Vagina (tissue), 2 donors: ENCODE measurements around the gene SLC9C2. TPM values are rescaled to one million over a fixed set of nuclear protein-coding genes. Genes with fewer than 3 reads are reported as not detected.
"Not testable (repeated sequence)": the region's sequence is repeated elsewhere in the genome, so short reads cannot be mapped to it uniquely, and the experiment has no call there.

Experiments used
- DNase-seq, 2 donors: peaks; one replicate each; pipeline ENCODE4 v3.0.0-alpha.2; 2017; ENCODE audit errors: extremely low spot score in 2 of 2
- H3K27ac ChIP-seq: fragments of 200-600 bp; sonication (generic); one replicate; pipeline ENCODE4 v1.5.1; 2019
- H3K27me3 ChIP-seq: fragments of 200-600 bp; sonication (generic); one replicate; pipeline ENCODE4 v1.5.1; 2019
- H3K36me3 ChIP-seq, 2 donors: fragments of 200-600 bp; sonication (generic); one replicate each; pipeline ENCODE4 v1.5.1; 2017 to 2019
- H3K4me1 ChIP-seq: fragments of 200-600 bp; sonication (generic); one replicate; pipeline ENCODE4 v1.5.1; 2019
- H3K4me3 ChIP-seq, 2 donors: fragments of 200-600 bp; sonication (generic); 1 replicate in 1 of 2; 2 replicates in 1 of 2; pipeline ENCODE4 v1.5.1; 2016 to 2019
- H3K9me3 ChIP-seq: fragments of 200-600 bp; sonication (generic); one replicate; pipeline ENCODE4 v1.5.1; 2019
- CTCF ChIP-seq, 3 experiments: fragments of 450-650 bp in 2 of 3; fragments of 200-600 bp in 1 of 3; sonication (generic) in 1 of 3; IDR thresholded peaks; one replicate each; pipeline ENCODE4 v1.5.1; 2017 to 2019; ENCODE audit warnings: antibody characterized with exemption in 3 of 3, mild to moderate bottlenecking in 2 of 3, moderate library complexity in 2 of 3
- POLR2A ChIP-seq, 2 donors: fragments of 450-650 bp; IDR thresholded peaks; one replicate each; pipeline ENCODE4 v1.6.1; 2017; ENCODE audit warnings: antibody characterized with exemption in 2 of 2, mild to moderate bottlenecking in 2 of 2, moderate library complexity in 2 of 2
- POLR2AphosphoS5 ChIP-seq, 2 donors: sonication (generic); formaldehyde crosslinking; IDR thresholded peaks; one replicate each; pipeline ENCODE4 v1.9.0; 2017; ENCODE audit warnings: antibody characterized with exemption in 2 of 2, mild to moderate bottlenecking in 2 of 2, low read depth in 1 of 2; ENCODE audit not compliant: insufficient read depth in 1 of 2
- intact Hi-C: fragments of 100-400 bp; cut with DNase I; formaldehyde crosslinking; loops from one replicate; pipeline ENCODE4 v1.15.1; 2023
- total RNA-seq: library from RNA; depleted of rRNA; stranded (reverse); fragments of >200 nt; gene quantifications from one replicate; pipeline ENCODE4 v1.2.3, GENCODE V29; 2016

SLC9C2 gene
- total RNA-seq, 1 donor from 2014 or later = not detected

GRCh38 chr1:173470608-173471007 lies 132.3 kb downstream of the SLC9C2 start:
- Histone ChIP-seq H3K9me3 (no peaks in the 10 kb centered on the region), H3K27me3 (no peaks in the 10 kb centered on the region), H3K4me3 (no peak overlapping the region), H3K36me3 (peaks cover 0 to 8% of the 10 kb centered on the region in 2 donors), H3K27ac (no peak overlapping the region), H3K4me1 (peaks cover 27% of the 10 kb centered on the region)
- no peak for DNase-seq
- TF ChIP-seq CTCF (IDR thresholded peaks at IDR 0.05) (no peak), POLR2AphosphoS5 (IDR thresholded peaks at IDR 0.05; ENCODE audit: insufficient read depth in 1 of 2, low read depth in 1 of 2) (no peak), POLR2A (IDR thresholded peaks at IDR 0.05) (no peak)
- intact Hi-C loops = no loop called here

- H3K36me3 ChIP-seq = peaks cover 0 to 8% of the 10 kb centered on the region in 2 donors
- H3K27ac ChIP-seq = no peak overlapping the region
- no peaks in the 10 kb centered on the region for H3K9me3 ChIP-seq
- no peaks in the 10 kb centered on the region for H3K27me3 ChIP-seq
- intact Hi-C loops = no loop called here
- no peak for TF ChIP-seq CTCF (IDR thresholded peaks at IDR 0.05)
- TF ChIP-seq POLR2AphosphoS5 (IDR thresholded peaks at IDR 0.05; ENCODE audit: insufficient read depth in 1 of 2, low read depth in 1 of 2) = no peak
- TF ChIP-seq POLR2A (IDR thresholded peaks at IDR 0.05) = no peak
- DNase-seq = no peak
- peaks cover 18% of the 10 kb centered on the region for H3K4me1 ChIP-seq
- H3K4me3 ChIP-seq = no peak overlapping the region
Measured at GRCh38 chr1:173469656-173470055, 133.2 kb downstream of the SLC9C2 start.

DNA sequence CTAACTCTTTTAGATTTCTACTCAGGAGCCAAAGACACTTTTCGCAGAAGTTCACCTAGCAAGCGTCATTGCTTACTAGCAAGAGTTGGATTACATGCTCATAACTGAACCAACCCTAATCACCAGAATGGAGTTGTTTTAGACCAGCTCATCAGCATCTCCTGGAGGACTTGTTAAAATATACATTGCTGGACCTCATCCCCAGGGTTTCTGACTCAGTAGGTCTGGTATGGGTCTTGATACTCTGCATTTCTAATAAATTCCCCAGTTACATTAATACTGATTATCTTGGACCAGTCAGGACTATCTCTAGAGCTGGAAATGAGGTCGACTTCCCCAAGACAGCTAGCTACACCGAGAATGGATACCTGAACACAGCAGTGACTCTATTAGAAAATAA lies 135.4 kb downstream of the SLC9C2 start:
- TF ChIP-seq POLR2A (IDR thresholded peaks at IDR 0.05) = no peak
- H3K36me3 ChIP-seq = peaks cover 0 to 8% of the 10 kb centered on the region in 2 donors
- H3K9me3 ChIP-seq = no peaks in the 10 kb centered on the region
- no peak for DNase-seq
- intact Hi-C loops = no loop called here
- no peak overlapping the region for H3K4me3 ChIP-seq
- no peaks in the 10 kb centered on the region for H3K27me3 ChIP-seq
- H3K27ac ChIP-seq = no peak overlapping the region
- no peaks in the 10 kb centered on the region for H3K4me1 ChIP-seq

- H3K9me3 ChIP-seq, intact Hi-C loops, DNase-seq, H3K4me3 ChIP-seq, H3K4me1 ChIP-seq, H3K27ac ChIP-seq, H3K27me3 ChIP-seq: not testable (repeated sequence)
- H3K36me3 ChIP-seq = peaks cover 0 to 25% of the 10 kb centered on the region in 2 donors
Measured at GRCh38 chr1:173464185-173464584, 138.7 kb downstream of the SLC9C2 start.

DNA sequence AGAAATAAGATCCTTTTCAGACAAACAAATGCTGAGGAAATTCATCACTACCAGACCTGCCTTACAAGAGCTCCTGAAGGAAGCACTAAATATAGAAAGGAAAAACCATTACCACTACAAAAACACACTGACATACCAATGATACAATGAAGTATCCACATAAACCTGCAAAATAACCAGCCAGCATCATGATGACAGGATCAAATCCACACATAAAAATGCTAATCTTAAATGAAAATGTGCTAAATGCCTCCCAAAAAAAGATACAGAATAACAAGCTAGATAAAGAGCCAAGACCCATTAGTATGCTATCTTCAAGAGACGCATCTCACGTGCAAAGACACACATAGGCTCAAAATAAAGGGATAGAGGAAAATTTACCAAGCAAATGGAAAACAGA lies 140.2 kb downstream of the SLC9C2 start:
- H3K27me3 ChIP-seq, H3K9me3 ChIP-seq, H3K27ac ChIP-seq, DNase-seq, H3K4me1 ChIP-seq, intact Hi-C loops, H3K4me3 ChIP-seq: not testable (repeated sequence)
- peaks cover 0 to 25% of the 10 kb centered on the region in 2 donors for H3K36me3 ChIP-seq

GRCh38 chr1:173459885-173460284 lies 143.0 kb downstream of the SLC9C2 start:
- Histone ChIP-seq H3K27me3 (no peaks in the 10 kb centered on the region), H3K4me3 (no peak overlapping the region), H3K9me3 (no peaks in the 10 kb centered on the region), H3K4me1 (no peaks in the 10 kb centered on the region), H3K36me3 (peaks cover 0 to 25% of the 10 kb centered on the region in 2 donors), H3K27ac (no peak overlapping the region)
- intact Hi-C loops = no loop called here
- DNase-seq = no peak
- TF ChIP-seq POLR2A (IDR thresholded peaks at IDR 0.05) (no peak), CTCF (IDR thresholded peaks at IDR 0.05) (no peak), POLR2AphosphoS5 (IDR thresholded peaks at IDR 0.05; ENCODE audit: insufficient read depth in 1 of 2, low read depth in 1 of 2) (no peak)
